CD4-positive, alpha-beta T cell treated with Interleukin-15 for 4 hours (primary cell): Measurements from ENCODE around the gene BCL2L12.
A peak's percentile ranks its signal among the peaks of the same experiment; 100 is the strongest.

Experiments
- DNase-seq: peaks from one replicate; pipeline ENCODE4 v3.0.0-alpha.2; 2020; ENCODE audit warnings: low spot score

Gene BCL2L12

GRCh38 chr19:49685845-49686332, 20.2 kb downstream of the BCL2L12 start:
- no peak for DNase-seq

DNA sequence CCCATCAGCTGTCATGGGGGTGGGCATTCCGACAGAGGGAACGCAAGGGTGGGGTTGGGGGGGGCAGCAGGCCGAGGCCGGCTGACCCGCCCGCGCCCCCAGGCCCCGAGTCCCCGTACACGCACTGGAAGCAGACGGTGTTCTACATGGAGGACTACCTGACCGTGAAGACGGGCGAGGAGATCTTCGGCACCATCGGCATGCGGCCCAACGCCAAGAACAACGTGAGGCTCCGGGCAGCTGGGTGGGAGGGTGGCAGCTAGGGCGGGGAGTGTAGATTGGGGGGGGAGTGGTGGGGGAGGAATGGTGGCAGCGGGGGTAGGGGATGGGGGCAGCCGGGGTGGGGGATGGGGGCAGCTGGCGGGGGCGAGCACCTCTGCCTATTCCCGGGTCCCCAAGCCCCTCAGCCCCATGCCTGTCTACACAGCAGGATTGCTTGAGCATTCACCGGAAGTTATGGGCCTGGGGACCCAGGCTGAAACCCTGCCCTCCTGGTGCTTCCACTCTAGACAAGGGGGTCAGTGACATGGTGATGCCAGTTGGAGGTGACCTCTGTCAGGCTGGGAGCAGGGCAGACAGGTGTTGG, 20.9 kb downstream of the BCL2L12 start:
- no peak for DNase-seq

GRCh38 chr19:49687150-49687549, 21.4 kb downstream of the BCL2L12 start:
- DNase-seq, result no peak

GRCh38 chr19:49687566-49688316, 22.0 kb downstream of the BCL2L12 start:
- no peak for DNase-seq

GRCh38 chr19:49688531-49689132, 22.9 kb downstream of the BCL2L12 start:
- no peak for DNase-seq

- peak; percentile 20 for DNase-seq
Observed at GRCh38 chr19:49689133-49690078, 23.7 kb downstream of the BCL2L12 start, which contains the start of gene ADM5. Gene ADM5, plus strand, starts transcription at chr19:49689594. Its CDS starts 244 bp downstream, at chr19:49689838.

- no peak for DNase-seq
Observed at GRCh38 chr19:49690079-49690655, 24.4 kb downstream of the BCL2L12 start.

DNA sequence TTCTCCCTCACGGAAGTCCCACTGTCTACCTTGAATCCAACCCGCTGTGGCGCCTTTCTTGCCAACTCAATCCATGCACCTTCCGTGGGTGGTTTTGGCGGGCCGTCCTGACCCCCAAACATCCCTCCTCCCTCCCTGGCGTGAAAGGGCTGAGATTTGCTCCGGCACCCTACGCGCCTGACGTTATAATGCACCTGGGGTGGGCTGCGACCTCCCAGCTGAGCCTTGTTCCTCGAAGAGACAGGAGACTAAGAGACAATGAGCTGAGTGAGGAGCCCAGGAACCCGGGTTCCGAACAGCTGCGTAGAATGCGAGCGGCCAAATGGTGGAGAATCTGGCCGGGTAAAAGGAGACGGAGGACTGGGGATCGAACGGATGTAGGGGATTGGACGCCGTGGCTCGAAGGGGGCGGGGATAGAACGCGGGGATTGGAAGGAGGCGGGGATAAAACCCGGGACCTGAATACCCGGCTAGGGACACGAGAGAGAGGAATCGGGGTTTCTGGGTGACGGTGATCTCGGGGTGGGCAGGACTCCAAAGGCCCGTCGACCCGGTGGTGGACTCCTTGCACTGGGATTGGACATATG, 25.0 kb downstream of the BCL2L12 start, which contains the start of gene CPT1C:
TSS of gene CPT1C (plus strand) at position 461 of the 587 bp plus-strand sequence. CDS start 1,137 bp downstream, outside the sequence.
- DNase-seq, result peak; percentile 52

- no peak for DNase-seq
Observed at GRCh38 chr19:49691243-49692146, 25.8 kb downstream of the BCL2L12 start.

DNA sequence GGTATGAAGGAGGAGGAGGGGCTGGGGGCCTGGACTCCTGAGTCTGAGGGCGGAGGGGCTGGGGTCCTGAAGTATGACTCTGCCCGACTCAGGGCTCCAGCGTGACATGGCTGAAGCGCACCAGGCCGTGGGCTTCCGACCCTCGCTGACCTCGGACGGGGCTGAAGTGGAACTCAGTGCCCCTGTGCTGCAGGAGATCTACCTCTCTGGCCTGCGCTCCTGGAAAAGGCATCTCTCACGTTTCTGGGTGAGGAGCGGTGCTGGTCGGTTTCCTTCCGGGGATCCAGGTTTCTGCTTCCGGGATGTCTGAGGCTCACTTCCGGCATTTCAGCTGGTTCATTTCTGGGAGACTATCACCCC, 26.4 kb downstream of the BCL2L12 start:
- no peak for DNase-seq

- DNase-seq, result no peak
Observed at GRCh38 chr19:49696115-49696514, 30.4 kb downstream of the BCL2L12 start.

DNA sequence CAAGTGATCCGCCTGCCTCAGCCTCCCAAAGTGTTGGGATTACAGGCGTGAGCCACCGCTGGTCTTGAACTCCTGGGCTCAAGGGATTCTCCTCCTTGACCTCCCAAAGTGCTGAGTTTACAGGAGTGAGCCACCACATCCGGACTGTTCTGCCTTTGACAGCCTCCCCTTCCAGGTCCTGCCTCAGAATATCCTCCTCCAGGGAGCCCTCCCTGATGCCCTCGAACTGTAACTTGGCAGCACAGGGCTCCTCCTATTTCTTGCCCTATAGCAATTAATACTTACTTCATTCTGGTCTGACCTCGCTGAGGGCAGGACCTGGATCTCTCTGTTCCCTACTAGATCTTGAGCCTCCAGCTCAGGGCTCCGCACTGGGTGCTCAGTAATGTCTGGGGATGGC, 31.1 kb downstream of the BCL2L12 start:
- DNase-seq, result no peak

GRCh38 chr19:49699364-49699763, 33.6 kb downstream of the BCL2L12 start:
- DNase-seq, result no peak

DNA sequence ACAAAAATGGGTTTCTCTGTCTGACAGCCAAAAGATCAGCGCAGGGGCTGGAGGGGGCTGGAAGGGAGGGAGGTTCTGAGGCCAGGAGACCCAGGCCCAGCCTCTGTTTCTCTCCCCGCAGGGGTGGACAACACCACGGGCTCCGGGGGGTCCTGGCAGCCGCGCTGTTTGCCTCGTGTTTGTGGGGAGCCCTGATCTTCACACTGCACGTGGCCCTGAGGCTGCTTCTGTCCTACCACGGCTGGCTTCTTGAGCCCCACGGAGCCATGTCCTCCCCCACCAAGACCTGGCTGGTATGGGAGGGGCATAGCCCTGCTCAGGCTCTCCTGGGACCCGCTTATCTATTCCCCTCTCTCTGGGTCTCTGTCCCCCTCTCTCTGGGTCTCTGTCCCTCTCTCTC, 34.8 kb downstream of the BCL2L12 start:
- DNase-seq, result no peak

DNA sequence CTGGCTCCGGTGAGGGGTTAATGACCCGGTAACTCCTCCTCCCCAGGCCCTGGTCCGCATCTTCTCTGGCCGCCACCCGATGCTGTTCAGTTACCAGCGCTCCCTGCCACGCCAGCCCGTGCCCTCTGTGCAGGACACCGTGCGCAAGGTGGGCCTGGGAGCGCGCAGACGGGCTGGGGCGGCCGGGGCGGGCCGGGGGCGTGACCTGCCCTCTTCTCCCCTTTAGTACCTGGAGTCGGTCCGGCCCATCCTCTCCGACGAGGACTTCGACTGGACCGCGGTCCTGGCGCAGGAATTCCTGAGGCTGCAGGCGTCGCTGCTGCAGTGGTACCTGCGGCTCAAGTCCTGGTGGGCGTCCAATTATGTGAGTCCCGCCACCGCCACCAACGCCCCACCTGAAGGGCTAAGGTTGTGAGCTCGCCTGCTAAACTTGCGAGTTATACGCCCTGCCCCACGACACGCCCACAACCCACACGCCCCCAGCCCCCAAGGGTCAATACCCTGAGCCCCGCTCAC, 35.6 kb downstream of the BCL2L12 start:
- no peak for DNase-seq

DNA sequence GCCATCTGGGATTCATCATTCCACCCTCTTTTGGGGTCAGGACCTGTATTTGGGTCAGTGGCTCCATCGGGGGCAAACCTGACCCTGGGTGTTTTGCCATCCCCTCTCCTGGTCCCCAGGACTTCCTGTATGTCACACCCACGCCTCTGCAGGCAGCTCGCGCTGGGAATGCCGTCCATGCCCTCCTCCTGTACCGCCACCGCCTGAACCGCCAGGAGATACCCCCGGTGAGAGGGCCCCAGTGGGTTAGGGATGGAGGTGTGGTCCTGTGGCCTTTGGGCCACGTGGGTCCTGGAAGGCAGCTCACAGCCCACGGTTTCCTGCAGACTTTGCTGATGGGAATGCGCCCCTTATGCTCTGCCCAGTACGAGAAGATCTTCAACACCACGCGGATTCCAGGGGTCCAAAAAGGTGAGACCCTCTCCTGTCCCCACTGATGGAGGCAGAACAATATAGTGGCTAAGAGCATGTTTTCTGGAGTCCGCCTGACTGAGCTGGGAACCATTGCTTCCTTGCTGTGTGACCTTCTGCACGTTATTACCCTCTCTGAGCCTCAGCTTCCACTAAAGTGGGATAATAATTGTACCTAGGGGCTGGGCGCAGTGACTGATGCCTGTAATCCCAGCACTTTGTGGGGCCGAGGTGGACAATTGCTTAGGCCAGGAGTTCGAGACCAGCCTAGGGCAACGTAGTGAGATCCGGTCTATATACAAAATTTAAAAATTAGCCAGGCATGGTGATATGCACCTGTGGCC, 39.3 kb downstream of the BCL2L12 start:
- no peak for DNase-seq

GRCh38 chr19:49705919-49706318, 40.2 kb downstream of the BCL2L12 start:
- no peak for DNase-seq

DNA sequence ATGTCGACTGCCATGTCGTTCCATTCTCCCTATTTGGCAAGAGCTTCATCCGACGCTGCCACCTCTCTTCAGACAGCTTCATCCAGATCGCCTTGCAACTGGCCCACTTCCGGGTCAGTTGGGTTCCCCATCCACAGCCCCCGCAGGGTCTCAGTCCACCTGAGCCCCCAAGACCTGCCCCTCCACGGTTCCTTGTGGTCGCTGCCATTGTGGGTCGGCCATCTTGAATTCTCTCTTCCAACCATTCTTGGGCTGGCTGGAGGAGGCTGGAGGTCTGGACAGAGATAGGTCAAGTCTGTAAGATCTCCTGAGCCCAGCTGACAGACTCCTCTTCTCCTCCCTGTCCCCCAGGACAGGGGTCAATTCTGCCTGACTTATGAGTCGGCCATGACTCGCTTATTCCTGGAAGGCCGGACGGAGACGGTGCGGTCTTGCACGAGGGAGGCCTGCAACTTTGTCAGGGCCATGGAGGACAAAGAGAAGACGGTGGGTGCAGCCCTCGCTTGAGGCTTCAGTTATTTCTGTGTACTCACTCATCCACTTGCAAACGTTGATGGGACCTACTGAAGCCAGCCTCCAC, 44.7 kb downstream of the BCL2L12 start:
- no peak for DNase-seq

DNA sequence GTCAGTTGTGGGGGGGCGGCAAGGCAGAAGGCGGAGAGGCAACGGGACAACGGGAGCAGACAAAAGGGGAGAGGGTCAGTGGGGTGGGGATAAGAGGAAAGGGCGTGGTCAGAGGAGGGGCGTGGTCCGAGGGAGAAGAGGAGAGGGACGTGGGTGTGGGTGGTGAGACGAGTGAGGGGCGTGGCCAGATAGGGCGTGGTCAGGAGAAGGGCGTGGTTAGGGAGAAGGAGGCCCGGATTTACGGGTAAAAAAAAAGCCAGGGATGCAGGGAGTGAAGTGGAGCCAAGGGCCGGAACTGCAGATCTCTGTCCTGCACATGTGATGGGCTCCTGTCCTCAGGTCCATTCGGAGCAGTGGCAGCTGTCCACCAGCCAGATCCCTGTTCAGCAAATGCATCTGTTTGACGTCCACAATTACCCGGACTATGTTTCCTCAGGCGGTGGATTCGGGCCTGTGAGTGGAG, 46.7 kb downstream of the BCL2L12 start:
- no peak for DNase-seq
